IMR-90 (cell line): ENCODE measurements around the gene CALY.

Source experiments
- CHD1 ChIP-seq: IDR thresholded peaks from 2 replicates; pipeline ENCODE4 v1.6.1; 2012; ENCODE audit warnings: low read depth, low read length, improper control_type of control experiment
- MAZ ChIP-seq: IDR thresholded peaks from 2 replicates; pipeline ENCODE4 v1.6.1; 2012; ENCODE audit warnings: low read depth, mild to moderate bottlenecking, low read length, improper control_type of control experiment, moderate library complexity, borderline replicate concordance
- MXI1 ChIP-seq: IDR thresholded peaks from 2 replicates; pipeline ENCODE4 v1.6.1; 2012; ENCODE audit warnings: low read depth, mild to moderate bottlenecking, low read length, moderate library complexity, borderline replicate concordance
- POLR2A ChIP-seq: IDR thresholded peaks from 2 replicates; pipeline ENCODE4 v1.6.1; 2012; ENCODE audit warnings: mild to moderate bottlenecking, low read depth, low read length
- RAD21 ChIP-seq: IDR thresholded peaks from 2 replicates; pipeline ENCODE4 v1.6.1; 2012; ENCODE audit warnings: low read length, improper control_type of control experiment
- RFX5 ChIP-seq: IDR thresholded peaks from 2 replicates; pipeline ENCODE4 v1.8.0; 2012; ENCODE audit warnings: low read depth, mild to moderate bottlenecking, low read length, moderate library complexity
- SMC3 ChIP-seq: fragments of 150-350 bp; IDR thresholded peaks from 2 replicates; pipeline ENCODE4 v1.6.1; 2016; ENCODE audit warnings: low read depth, mild to moderate bottlenecking, antibody characterized with exemption, low read length, moderate library complexity
- TF ChIP-seq, protein P1 (sequence below): fragments of 150-350 bp; IDR thresholded peaks from 2 replicates; pipeline ENCODE4 v1.6.1; 2017; ENCODE audit warnings: mild to moderate bottlenecking, antibody characterized with exemption, low read length, low read depth
- TF ChIP-seq, protein P2 (sequence below): conservative IDR thresholded peaks from 2 replicates; pipeline ENCODE4 v1.5.1; 2012; ENCODE audit warnings: mild to moderate bottlenecking, low read depth, low read length, improper control_type of control experiment

DNA sequence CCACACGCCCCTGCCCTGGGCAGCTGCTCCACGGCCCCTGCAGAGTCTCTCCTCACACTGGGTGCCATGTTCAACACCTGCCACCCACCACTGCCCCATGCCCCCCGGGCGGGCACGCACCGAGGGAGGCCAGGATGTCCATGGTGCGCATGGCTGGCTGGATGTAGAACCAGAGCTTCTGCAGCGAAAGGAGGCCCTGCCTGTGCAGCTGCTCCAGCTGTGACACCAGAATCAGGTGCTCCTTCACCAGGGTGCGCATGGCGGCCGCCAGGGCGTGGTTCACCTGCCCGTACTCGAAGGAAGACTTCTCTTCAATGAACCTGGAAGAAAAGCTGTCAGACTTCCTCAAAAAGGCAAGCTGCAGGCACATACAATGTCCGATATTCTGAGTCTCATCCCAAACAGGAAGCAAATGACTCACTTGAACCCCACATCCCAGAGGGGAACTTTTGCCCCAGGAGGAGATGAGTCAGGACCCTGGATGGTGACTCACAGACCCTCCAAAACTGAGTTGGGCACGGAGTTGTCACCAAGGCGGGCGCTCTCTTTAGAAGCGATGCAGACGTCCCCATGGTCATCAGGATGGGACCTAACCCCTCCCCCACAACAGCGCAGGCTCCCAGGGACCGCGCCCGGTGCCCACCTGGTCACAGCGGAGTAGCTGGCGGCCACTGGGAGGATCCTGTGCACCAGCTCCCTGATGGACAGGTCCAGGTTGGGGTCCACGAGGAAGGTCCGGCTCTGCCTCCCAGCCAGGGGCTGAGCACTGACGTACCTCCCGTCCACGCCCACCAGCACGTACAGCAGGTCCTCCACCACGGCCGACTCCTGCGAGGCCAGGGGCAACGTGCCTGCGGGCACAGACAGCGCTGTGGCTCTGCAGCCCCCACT lies 43.5 kb downstream of the CALY start:
- TF ChIP-seq, protein P1, sequence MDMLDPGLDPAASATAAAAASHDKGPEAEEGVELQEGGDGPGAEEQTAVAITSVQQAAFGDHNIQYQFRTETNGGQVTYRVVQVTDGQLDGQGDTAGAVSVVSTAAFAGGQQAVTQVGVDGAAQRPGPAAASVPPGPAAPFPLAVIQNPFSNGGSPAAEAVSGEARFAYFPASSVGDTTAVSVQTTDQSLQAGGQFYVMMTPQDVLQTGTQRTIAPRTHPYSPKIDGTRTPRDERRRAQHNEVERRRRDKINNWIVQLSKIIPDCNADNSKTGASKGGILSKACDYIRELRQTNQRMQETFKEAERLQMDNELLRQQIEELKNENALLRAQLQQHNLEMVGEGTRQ: no peak
- TF ChIP-seq RFX5 (no peak), POLR2A (no peak), SMC3 (no peak), MAZ (0 out of 2 replicates have a peak, but pooled peaks have one; percentile 11), RAD21 (no peak), CHD1 (no peak), MXI1 (no peak)
- TF ChIP-seq, protein P2, sequence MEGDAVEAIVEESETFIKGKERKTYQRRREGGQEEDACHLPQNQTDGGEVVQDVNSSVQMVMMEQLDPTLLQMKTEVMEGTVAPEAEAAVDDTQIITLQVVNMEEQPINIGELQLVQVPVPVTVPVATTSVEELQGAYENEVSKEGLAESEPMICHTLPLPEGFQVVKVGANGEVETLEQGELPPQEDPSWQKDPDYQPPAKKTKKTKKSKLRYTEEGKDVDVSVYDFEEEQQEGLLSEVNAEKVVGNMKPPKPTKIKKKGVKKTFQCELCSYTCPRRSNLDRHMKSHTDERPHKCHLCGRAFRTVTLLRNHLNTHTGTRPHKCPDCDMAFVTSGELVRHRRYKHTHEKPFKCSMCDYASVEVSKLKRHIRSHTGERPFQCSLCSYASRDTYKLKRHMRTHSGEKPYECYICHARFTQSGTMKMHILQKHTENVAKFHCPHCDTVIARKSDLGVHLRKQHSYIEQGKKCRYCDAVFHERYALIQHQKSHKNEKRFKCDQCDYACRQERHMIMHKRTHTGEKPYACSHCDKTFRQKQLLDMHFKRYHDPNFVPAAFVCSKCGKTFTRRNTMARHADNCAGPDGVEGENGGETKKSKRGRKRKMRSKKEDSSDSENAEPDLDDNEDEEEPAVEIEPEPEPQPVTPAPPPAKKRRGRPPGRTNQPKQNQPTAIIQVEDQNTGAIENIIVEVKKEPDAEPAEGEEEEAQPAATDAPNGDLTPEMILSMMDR: no peak
